Stimulated activated CD8-positive, alpha-beta memory T cell treated with anti-CD3 and anti-CD28 coated beads, Interleukin-15, amount 100 ng/mL, for 4 hours (primary cell): ENCODE measurements around the gene CA5A.
"Not testable (repeated sequence)": the region's sequence is repeated elsewhere in the genome, so short reads cannot be mapped to it uniquely, and the experiment has no call there.

Experiments used
- DNase-seq, 2 donors: peaks; one replicate each; pipeline ENCODE4 v3.0.0-alpha.2; 2020; ENCODE audit warnings: low read depth in 2 of 2

The CA5A gene

DNA sequence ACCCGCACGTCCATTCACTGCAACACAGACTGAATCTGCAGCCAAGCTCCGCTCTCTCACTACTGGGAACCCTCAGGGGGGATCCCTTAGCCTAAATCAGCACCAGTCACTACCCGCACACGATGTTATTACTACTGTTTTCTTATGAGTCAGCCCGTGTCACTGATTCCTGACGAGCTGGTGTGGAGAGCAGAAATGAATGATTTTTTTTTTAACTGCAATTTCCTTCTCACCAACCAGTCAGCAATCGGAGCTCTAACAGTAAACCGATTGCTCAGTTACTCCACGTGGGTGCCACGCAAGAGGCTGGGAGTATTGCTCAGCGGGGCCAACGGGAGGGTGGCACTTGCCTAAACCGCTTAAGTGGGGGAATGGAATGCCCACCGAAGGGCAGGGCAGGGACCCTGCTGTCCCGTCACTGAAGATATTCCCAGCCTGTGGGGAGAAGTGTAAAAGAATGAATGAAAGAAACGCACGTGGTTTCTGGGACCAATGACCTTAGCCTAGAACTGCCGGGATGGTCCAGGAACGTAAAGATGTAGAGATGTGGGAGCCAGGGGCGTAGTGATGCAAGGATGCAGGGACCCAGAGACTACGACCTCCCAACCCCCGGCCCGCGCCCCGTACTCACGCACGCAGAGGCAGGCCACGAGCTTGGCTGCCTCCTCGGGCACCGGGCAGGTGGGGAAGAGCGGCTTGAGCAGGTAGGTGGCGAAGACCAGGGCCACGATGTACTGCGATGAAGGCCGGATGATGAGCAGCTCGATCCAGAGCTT is 67.9 kb downstream of the CA5A start:
- DNase-seq = peak in 1 of 2 donors; percentile 60

DNA sequence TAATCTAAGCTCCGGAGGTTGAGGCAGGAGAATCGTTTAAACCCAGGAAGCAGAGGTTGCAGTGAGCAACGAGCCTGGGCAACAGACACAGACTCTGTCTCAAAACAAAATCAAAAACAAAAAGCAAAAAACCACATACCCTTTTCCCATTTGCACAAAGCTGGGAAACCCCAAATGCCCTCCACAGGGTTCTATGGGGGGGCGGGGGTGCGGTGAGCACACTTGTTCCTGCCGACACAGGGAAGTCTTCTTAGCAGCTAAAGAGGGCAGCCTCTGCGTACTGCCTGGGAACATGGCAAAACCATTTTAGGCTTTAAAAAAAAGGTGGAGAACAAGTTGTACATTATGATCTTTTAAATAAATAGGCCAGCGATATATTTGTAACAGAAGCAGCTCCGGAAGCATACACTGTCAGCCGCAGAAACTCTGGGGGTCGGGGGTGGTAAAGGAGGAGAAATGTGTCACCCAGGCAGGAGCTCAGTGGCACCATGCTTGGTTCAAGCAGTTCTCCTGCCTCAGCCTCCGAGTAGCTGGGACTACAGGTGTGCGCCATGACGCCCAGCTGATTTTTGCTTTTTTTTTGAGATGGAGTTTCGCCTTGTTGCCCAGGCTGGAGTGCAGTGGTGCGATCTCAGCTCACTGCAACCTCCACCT is 70.3 kb downstream of the CA5A start:
- not testable (repeated sequence) for DNase-seq

DNA sequence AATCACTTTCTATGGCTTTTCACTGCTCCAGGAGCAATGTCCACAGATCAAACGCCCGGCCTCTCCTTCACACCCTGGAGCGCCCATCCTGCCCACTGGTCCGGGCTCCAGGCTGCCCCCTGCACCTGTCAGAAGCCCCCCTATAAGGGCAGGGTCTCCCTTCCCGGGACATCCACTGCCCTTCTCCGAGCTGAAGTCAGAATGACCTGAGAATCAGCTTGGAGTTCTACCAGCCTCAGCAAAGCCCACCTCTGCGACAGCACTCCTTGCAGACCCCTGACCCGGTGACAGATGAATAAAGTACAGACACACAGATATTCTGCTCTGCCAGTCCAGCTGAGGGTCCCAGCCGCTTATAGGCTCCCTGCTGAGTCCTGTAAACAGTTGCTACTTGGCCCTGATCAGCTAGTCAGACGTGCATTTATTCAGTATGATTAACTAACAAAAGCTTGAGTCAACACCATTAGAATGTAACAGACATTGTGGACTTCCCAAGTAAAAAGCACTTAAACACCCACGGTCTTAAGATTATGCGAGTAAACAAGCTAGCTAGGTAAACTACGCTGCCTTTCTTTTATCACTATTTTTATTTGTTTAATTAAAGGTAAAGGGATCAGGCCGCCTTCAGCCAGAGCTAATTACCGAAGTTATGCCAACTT is 71.9 kb downstream of the CA5A start:
- DNase-seq = no peak

DNA sequence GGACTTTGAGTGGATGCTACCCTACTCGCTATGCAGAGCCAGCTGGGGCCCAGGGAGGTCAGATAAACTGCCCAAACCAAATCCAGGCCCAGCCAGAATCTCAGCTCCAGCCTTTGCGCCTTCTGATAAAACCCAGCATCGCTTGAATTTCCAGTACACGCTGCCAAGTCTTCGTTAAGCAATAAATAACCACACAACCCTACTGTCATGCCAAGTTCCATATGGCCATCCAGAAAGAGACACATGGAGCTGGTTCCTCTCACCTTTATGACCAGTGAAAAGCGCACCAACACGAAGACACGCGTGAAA is 73.0 kb downstream of the CA5A start:
- not testable (repeated sequence) for DNase-seq

DNA sequence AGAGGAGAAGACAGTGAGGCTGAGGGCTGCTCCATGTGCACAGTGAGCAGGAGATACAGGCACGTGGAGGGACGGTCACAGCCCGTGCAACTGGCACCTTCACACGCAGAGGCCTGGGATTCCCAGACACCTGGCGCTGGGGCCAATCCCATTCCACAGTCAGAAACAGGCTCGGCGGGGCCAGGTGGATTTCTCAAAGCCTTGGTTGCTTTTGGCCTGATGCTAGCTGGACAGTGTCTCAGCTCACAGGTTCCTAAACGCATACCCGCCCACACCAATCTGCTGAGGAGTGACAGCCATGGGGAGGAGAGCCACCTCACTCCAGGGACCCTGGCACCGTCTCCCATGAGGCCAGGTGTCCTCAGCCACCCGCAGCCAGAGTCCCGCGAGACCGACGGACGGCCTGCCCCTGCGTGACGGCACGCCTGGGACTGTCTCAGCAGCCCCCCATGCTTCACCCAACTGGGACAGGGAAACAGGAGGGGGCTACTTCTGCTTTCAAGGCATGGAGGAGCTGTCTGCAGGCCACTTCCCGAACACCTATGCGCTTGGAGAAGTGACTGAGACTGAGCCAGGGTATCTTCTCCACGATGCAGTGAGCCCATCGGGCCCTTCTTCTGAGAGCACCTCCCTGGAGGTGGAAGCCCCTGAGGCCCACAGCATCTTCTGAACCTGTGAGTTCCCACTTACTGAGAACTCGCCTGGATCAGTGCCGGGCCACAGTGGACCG is 73.6 kb downstream of the CA5A start:
- not testable (repeated sequence) for DNase-seq

DNA sequence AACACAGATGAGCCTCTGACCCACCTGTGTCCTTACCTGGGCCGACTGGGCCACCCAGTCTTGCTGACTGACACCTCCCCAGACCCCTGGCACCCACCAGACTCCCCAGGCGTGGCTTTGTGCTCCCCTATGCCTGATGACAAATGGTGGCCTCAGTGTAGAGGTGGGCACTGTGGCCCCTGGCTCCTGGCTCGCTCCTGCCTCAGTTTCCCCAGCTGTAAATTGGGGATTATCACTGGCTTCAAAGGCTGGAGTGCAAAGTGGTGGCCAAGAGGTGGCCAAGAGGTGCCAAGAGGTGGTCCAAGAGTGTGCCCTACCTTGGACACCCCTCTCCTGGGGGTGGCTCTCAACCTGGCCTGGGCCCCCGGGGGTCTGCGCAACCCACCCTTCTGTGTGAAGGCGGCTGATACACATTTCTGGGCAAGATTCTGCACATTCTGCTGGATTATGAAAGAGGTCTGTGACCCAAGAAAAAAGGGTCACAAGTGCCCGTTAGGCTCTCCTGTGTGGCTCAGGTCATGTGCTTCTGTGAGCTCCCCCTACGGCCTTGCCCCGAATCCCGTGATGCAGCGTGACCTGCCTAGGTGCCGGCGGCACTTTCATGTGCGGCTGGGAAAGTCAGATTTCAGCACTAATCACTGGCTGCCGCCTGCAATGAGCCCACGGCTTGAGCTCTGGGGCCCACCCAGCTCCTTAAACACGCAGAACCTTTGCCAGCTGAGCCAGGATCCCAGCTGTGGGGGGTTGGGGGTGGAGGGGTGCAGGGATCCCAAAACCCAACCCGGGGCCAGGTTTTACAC is 74.8 kb downstream of the CA5A start:
- not testable (repeated sequence) for DNase-seq

DNA sequence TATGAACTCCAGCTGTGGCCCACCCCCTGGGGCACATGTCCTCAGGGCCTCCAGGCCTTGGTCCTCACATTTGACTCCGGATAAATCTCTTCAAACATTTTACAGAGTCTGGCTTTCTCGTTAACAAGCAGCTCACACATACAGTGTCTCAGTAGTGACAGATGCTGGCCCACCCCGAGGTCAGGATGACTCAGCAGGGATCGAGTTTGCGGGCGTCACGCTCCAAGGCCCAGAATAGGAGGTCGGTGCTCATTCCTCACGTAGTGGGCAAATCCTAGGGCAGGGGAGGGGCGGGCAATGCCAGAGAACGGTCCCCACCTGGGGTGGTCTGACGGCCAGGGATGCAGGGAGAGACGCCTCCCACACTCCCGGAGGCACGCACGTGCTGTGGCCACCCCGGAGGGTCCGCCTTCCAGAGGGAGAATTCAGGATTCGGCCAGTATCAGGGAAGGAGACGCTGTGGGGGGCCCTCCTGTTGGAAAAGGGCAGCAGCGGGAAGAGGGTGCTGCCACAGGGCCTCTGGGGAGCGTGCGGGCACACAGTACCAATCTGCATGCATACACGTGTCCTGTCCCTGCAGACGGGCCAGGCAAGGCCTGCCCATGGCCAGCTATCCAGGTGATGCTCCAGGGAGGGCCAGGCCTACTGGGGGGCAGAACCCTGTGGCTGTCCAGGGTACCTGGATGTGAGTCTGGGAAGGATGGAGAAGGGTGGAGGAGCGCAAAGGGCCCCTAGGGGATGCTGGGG is 75.6 kb downstream of the CA5A start:
- DNase-seq = no peak

DNA sequence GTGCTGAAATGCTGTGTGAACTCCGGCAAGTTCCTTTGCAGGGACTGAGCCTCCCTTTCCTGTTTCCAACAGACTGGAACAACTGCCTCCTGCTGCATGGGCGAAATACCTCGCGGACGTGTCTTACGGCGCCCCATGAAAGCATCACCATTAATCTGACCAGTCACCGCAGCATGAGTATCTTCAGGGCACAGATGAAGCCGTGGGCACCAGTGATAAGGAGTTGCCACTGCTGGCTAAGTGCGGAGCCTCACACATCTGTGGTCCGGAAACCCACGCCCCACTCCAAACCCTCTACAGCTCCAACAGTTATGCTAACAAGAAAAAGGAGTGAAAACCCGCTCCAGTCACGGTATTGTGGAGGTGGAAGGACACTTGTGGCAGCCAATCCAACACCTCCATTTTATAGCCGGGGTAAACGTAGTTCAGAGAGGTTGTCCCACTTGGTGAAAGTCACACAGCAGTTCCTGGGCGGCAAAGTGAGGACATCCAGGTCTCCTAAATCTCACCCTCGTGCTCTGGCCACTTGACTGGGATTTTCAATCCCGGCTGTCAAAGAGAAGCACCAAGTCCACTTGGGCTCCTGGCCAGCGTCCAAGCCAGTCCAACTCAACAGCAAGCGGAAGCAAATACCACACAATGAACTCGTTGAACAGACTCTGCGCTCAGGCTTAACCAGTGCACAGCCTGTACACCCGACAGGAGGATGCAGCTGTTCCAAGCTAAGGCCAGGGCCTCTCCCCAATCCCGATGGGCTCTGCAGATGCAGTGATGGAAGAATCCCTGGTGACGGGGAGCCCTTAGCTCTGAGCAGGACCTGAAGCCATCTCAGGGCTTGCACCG is 78.0 kb downstream of the CA5A start:
- DNase-seq = not testable (repeated sequence)

DNA sequence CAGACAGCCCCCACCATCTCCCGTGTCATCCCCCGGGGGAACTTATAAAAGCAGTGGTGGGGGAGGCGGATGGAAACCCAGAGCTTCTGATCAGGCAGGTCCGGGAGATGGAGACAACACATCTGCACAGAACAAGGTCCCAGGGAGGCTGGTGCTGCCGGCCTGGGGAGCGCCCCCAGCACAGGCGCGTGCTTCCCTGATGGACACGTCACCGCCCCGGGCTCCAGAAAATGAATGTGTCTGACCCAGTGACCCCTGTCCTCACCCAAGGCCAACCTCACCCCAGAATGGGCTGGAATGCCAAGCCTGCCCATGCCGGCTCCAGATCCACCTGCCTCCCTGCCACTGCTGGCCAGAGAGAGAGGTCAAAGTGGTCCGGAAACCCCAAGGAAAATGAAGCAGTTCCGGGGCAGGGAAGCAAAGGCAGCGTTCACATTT is 79.5 kb downstream of the CA5A start:
- no peak for DNase-seq

DNA sequence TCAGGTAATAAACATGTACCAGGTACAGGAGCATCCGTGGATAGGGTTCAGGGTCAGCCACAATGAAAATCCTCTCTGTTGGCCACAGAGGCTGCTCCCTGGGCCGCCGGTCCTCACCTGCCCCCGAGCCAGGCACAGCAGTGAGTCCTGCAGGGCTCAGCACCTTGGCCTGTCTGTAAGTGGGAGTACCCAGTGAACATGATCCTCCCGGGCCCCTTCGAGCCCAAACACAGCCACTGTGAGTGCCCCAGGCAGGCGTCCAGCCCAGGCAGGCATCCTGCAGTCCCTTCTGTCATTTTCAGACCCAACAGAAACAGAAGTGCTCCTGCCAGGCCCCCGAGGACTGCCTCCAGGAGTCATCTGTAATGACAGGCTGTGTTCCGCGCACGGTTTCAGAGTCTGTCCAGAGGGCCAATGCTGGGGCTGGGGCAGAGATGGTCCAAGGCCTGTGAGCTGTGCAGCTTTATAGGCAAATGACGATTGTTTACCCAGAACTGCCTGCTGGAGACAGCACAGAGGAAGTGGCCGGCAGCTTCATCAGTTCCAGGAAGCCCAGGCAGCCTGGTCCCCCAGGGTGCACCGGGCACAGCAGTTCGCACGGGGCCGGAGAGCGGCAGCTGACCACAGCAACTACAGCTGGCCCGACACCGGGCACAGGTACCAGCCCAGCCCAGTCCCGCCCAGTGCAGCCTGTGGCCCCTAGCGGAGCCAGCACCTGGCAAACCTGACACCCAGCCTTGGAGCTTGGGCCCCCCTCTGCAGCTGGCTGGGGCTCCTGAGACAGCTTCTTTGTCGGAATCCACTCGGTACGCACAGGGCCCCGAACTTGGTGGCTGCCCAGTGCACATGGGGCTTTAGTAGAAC is 80.2 kb downstream of the CA5A start:
- no peak for DNase-seq

DNA sequence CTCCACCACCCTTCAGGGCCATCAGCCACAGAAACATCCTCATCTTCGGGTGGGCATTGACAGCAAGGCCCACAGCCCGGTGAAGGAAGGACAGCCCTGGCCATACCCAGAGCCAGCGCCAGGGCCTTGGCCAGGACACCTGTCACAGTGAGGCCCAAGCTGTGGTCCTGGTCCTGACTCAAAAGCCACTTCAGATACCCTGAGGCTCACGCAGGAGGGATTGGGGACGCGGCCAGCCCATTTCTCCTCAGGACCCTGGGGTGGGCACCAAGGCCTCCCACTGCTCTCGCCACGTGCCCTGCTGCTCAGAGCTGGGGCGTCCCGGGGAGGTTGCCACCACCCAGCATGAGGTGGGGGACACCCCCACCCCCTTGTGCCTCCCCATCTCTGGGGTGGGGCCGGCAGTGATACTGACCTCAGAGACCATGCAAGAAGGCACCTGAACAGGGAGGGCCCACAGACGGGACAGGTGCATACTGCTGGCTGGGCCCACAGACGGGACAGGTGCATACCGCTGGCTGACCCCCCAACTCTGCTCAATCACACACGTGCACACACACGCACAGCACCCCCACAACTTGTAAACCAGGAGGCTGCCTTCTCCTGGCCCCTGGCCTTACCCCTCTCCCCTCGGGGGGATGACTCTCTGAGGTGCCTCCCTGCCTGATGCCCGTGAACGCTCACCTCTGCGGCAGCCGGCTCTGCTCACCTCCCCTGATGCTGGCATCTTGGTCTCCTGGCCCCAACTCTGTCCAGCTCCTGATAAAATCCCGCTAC is 81.2 kb downstream of the CA5A start:
- no peak for DNase-seq

DNA sequence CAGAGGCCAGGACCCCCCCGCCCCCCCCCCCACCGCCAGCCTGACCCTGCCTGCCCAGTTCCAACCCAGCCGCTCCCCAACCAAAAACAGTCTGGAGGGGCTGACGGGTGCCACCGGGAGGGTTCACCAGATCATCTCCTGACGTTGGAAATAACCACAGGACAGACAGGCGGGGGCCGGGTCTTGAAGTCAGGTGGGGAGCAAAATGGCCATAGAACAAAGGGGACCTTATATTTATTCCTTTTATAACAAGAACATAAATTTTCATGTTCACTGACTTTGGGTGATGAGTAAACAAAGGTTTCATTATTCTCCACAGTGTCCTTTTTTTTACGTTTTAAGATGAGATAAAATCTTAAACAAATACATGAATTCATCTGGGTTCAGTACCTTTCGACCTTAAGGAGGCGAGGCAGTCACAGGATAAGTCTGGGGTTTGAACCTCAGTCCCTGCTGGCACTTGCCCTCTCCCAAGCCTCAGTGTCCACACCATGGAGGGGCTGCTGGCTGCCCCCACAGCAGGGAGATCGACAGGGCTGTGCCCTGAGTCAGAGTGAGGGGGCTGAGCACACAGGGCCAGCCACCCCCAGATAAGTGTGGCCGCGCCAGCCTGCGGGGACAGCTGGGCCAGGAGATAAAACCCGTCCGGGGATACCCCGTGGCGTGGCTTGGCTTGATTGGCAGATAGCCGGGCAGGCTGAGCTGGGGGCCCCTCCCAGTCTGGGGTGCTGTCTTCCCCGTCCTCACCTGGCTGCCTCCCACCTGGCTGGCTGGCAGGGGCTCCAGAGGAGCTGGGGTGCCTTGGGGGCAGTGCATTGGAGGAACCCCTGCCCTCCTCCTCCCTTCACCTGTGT is 82.0 kb downstream of the CA5A start:
- no peak for DNase-seq

DNA sequence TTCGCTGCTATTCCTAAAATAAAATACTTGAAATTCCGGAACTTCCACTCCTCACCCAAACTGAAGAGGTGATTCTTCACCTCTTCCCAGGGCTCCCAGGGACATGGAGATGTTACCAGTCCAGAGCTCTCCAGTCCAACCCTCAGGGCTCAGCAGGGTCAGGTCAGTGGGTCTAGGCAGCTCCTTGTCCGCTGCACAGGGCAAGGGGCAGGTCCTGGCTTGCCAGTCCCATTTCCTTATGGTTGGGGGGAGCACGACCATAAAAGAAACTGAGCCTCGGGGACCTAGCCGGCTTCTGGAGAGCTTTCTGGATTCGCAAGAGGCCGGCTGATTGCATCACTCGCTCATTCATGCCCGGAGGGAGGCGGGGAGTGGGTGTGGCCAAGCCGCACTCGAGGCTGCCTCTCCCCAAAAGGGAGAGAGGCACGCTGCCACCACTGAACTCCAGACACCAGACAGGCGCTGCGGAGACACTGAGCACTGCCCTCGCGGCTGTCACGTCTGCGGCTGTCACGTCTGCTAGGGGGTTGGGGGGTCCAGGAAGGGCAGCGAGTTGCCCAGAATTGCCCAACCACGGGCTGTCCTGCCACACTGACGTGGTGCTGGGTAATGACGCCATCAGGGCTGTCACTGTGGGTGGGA is 82.8 kb downstream of the CA5A start:
- DNase-seq = peak; percentile 78 to 82

DNA sequence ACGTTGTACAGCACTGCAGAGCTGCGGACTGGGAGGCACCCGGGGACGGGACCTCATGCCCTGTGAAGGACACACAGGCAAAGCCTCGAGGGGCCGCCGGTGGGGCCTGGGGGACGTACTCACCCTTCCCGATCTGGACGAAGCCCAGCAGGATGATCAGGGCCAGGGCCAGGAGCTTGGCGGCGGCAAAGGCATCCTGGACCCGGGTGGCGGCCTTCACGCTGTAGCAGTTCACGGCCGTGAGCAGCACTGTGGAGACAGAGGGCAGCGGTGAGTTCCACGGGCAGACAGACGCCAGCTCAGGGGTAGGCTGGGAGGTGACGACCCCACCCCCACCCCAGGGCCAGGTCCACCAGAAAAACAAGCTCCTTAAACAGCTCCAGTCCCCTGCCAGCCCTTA is 84.7 kb downstream of the CA5A start:
- no peak for DNase-seq

DNA sequence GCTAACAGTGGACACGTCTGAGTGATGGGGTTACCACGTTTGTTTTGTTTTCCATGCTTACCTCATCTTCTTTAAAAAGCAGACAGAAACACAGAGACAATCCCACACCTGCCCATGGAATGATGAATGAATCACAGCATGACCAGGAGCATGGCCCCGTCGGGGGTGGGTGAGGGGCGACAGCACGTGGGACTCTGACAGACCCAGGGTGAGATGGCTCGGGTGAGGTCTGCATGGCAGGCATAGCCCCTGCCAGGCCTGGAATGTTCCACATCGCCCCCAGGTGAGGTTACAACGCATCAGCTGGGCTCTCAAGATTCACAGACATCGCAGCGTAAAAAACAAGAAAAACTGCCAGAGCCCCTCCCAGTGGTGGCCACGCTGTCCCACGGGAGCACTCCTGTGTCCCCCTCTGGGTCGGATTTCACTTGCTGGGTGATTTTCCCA is 85.2 kb downstream of the CA5A start:
- no peak for DNase-seq
